ENCODE measurements around the gene EVC.

DNA sequence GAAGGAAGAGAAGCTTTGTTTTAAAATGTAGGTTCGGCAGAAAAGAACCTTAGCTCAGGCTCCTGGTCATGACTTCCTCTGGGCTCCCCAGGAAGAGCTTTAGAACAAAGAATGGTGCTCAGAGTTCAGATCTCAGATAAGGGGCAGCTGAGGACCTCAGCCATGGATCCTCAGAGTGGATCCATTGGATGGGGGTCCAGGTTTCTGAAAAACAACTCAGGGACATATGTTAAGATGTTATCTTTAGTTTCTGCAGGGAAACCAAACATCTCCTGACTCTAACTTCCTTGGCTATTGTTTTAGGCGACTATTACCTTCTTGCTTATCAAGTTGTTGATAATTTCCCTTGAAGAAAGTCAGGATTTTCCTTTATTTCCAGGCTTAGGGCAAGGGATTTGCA, 5.4 kb downstream of the EVC start:
- TF ChIP-seq EZH2 (IDR thresholded peaks at IDR 0.05; ENCODE audit: low read depth, low read length, severe bottlenecking): no peak
- no peak for TF ChIP-seq EP300 (IDR thresholded peaks at IDR 0.05; ENCODE audit: borderline replicate concordance in 1 of 2, low read depth in 2 of 2, low read length in 2 of 2)
- TF ChIP-seq CHD2 (IDR thresholded peaks at IDR 0.05; ENCODE audit: low read length): no peak
- TF ChIP-seq CTCF (IDR thresholded peaks at IDR 0.05; ENCODE audit: control extremely low read depth in 1 of 3, insufficient read depth in 1 of 3, low read depth in 1 of 3, low read length in 3 of 3): no peak
- TF ChIP-seq FOSL1 (IDR thresholded peaks at IDR 0.05; ENCODE audit: insufficient read depth, low read depth, low read length): no peak
- no peak for TF ChIP-seq SP1 (IDR thresholded peaks at IDR 0.05; ENCODE audit: low read depth, low read length)
- TF ChIP-seq BRCA1 (IDR thresholded peaks at IDR 0.05; ENCODE audit: low read depth, low read length): no peak
- TF ChIP-seq CHD1 (IDR thresholded peaks at IDR 0.05; ENCODE audit: low read depth, low read length): no peak
- TF ChIP-seq YY1 (IDR thresholded peaks at IDR 0.05; ENCODE audit: low read depth, low read length): no peak
- no peak for TF ChIP-seq TAF1 (IDR thresholded peaks at IDR 0.05; ENCODE audit: low read depth, low read length)

All from H1 (cell line).